GM21528 (cell line): ENCODE data around the gene LGMN.
"Not testable (repeated sequence)": the region's sequence is repeated elsewhere in the genome, so short reads cannot be mapped to it uniquely, and the experiment has no call there.

Source experiments
- ATAC-seq: cut with Tn5 transposase; IDR thresholded peaks from one replicate; pipeline ENCODE4 v1.9.1; 2021; ENCODE audit warnings: mild to moderate bottlenecking, moderate library complexity; ENCODE audit not compliant: unreplicated experiment, low FRiP score

Gene LGMN

GRCh38 chr14:92763666-92764631, 15.5 kb upstream of the LGMN start:
- not testable (repeated sequence) for ATAC-seq

GRCh38 chr14:92760524-92760805, 12.0 kb upstream of the LGMN start:
- ATAC-seq: no peak

- ATAC-seq: no peak
These were observed 11.5 kb upstream of the LGMN start for GRCh38 chr14:92759679-92760523.

DNA sequence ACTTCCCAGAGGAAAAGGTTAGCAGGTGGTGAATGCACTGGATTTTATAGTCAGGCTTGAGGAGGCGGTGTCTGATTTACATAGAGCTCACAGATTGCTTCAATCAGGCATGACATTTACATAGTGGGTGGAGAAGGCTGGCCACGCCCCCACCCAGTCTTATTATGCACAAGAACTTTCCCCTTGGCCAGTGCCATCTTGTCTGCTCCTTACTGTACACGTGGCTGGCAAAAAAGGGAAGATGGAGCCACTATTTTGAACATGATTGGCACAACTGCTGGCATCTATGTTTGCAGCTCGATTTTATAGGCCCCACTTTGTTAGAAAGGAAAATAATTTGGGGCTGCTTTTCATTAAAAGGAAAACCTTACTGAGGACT, 10.9 kb upstream of the LGMN start:
- ATAC-seq: peak; percentile 51

GRCh38 chr14:92756446-92756845, 8.0 kb upstream of the LGMN start:
- no peak for ATAC-seq

GRCh38 chr14:92755495-92755894, 7.1 kb upstream of the LGMN start:
- ATAC-seq: no peak

GRCh38 chr14:92754966-92755365, 6.5 kb upstream of the LGMN start:
- no peak for ATAC-seq

GRCh38 chr14:92753250-92753649, 4.8 kb upstream of the LGMN start:
- ATAC-seq: no peak

GRCh38 chr14:92751819-92752218, 3.4 kb upstream of the LGMN start:
- no peak for ATAC-seq

DNA sequence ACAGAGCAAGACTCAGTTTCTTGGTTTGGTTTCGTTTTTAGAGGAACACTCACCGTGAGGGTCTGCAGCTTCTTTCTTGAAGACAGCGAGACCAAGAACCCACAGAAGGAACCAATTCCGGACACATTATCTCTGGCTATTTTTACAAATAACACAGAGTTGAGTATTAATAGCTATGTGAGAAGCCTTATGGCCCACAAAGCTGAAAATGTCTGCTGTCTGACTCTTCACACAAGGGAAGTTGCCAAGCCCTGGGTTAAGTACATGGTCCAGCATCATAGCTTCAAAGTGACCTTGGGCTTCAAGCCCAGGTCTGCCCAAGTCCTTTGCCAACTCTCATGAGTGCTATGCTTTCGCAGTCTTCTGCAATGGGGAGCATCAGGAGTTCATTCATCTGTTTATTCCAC, 2.6 kb upstream of the LGMN start:
- ATAC-seq: no peak

DNA sequence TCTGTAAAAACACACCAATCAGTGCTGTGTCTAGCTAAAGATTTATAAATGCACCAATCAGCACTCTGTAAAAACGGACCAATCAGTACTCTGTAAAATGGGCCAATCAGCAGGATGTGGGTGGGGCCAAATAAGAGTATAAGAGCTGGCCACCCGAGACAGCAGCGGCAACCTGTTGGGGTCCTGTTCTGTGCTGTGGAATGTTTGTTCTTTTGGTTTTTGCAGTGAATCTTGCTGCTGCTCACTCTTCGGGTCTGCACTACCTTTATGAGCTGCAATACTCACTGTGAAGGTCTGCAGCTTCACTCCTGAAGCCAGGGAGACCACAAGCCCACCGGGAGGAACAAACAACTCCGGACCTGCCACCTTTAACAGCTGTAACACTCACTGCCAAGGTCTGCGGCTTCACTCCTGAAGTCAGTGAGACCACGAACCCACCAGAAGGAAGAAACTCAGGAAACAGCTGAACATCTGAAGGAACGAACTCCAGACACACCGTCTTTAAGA, 1.8 kb upstream of the LGMN start:
- ATAC-seq: not testable (repeated sequence)

DNA sequence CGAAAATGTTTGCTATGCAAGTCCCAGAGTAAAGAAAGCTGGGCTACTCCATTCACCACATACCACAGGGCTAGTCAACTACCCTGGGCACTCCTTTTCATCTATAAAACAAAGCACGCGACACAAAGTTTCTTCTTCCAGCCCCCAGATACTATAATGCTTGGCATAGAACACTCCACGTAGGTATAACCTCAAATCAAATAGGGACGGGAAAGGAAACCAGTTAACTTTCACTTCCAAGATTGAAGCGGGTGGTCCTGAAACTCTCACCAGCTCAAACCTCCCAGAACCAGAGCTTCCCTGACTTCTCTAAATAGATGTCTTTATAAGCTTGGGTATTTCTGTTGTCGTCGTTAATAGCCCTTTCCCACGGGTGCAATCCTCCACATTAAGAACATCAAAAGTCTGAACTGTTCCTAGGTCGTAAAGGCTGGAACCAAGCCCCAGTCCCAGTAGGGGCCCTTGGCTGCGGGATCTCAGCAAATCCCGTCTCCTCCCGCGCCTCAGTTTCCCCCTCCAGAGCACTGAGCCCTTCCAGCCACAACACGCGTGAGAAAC, 647 bp downstream of the LGMN start:
- ATAC-seq: peak; percentile 12

- ATAC-seq: no peak
These were observed 4.2 kb downstream of the LGMN start for GRCh38 chr14:92744198-92744597.

- no peak for ATAC-seq
These were observed 8.0 kb downstream of the LGMN start for GRCh38 chr14:92740440-92740839.

DNA sequence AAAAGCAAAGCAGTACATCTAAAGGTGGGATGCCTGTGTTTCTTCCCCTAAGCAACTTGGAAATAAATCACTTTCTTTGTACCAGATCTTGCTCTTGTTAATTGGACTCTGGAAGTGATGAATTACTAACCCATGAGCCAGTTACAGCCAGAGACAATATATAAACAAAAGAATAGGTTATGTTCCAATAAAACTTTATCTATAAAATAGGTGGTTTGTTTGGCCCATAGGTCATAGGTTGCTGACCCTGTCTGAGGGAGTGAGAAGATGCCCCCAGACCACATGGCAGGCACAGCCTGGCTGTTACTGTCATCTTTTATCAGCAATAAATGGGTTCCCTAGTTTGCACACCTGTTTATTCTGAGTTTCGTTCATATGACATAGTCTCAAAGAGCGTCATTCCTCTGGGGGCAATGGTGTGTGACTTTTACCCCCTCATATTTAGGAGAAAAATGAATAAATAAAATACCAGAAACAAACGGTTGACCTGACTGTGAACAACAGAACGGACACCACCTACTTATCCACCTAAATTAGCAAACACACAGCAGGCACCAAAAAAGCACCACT, 10.7 kb downstream of the LGMN start:
- no peak for ATAC-seq

DNA sequence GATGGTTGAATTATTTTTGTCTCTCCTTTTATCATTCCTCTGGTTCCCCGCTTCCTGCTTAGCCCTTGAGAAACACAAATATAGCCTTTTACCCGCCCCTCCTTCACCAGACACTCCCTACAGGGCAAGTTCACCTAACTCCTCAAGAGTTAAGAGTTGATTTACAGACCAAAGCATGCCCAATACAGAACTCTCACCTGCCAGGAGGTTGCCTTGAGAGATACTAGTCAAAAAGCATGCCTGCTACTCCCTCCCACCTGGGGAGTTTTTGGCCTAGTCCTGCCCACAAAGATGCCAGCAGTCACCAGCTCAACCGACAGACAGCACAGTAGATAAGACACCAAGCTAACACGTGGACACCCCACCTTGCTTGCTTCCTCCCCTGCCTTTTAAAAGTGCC, 11.2 kb downstream of the LGMN start:
- no peak for ATAC-seq

GRCh38 chr14:92735344-92735743, 13.1 kb downstream of the LGMN start:
- ATAC-seq: no peak

- ATAC-seq: no peak
These were observed 13.8 kb downstream of the LGMN start for GRCh38 chr14:92734618-92735017.

DNA sequence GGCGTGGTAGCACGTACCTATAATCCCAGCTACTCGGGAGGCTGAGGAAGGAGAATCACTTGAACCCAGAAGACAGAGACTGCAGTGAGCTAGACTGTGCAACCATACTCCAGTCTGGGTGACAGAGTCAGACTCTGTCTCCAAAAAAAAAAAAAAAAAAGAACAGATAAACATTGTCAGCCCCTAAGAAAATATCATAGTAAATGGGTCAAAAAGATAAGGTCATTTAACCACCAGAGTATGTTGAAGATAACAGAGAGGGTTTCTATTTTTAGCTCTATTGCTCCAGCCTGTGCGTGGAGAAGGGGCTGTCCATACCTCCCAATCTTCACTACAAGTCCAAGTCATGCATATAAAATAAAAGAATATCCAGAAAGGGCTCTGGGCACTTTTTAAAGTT, 15.4 kb downstream of the LGMN start:
- ATAC-seq: no peak

DNA sequence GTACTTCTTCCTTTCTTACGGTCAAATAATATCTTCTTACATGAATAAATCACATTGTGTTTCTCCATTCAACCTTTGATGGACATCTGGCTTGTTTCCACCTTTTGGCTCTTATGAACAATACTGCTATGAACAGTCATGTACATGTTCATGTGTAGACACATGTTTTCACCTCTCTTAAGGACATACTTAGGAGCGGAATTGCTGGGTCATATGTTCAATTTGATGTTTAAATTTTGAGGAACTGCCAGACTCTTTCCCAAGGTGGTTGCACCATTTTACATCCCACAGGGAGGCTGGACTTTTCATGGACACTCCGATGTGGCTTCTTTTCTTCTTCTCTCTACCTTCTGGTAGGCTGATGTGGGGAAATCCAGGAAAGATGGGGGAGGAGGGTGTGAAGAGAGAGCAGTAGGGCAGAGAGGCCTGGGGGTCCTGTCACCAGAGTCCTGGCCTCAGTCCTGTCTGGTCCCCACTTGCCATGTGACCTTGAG, 16.8 kb downstream of the LGMN start:
- ATAC-seq: no peak
